Measurements from ENCODE around the gene CCDC28A.

CCDC28A gene

GRCh38 chr6:138830248-138830647, 56.7 kb downstream of the CCDC28A start:
- H3K4me3 ChIP-seq (replicated peaks; ENCODE audit: low read depth, low read length), result no peak overlapping the region
- no peak for DNase-seq (ENCODE audit: extremely low read depth, low read depth)
- TF ChIP-seq CTCF (IDR thresholded peaks at IDR 0.05; ENCODE audit: low read depth, low read length, missing control alignments), result no peak

- no peak for TF ChIP-seq CTCF (IDR thresholded peaks at IDR 0.05; ENCODE audit: low read depth, low read length, missing control alignments)
- no peak overlapping the region for H3K4me3 ChIP-seq (replicated peaks; ENCODE audit: low read depth, low read length)
- DNase-seq (ENCODE audit: extremely low read depth, low read depth), result no peak
Measured at GRCh38 chr6:138832182-138832581, 58.6 kb downstream of the CCDC28A start.

- DNase-seq (ENCODE audit: extremely low read depth, low read depth), result no peak
- no peak for TF ChIP-seq CTCF (IDR thresholded peaks at IDR 0.05; ENCODE audit: low read depth, low read length, missing control alignments)
- H3K4me3 ChIP-seq (replicated peaks; ENCODE audit: low read depth, low read length), result no peak overlapping the region
Measured at GRCh38 chr6:138833816-138834539, 60.4 kb downstream of the CCDC28A start.

GRCh38 chr6:138837246-138837645, 63.7 kb downstream of the CCDC28A start:
- H3K4me3 ChIP-seq (replicated peaks; ENCODE audit: low read depth, low read length), result no peak overlapping the region
- TF ChIP-seq CTCF (IDR thresholded peaks at IDR 0.05; ENCODE audit: low read depth, low read length, missing control alignments), result no peak
- no peak for DNase-seq (ENCODE audit: extremely low read depth, low read depth)

All from HFF-Myc (cell line).